SK-N-SH (cell line): ENCODE data around the gene TUT7. TPM values are rescaled to one million over a fixed set of nuclear protein-coding genes. Genes with fewer than 3 reads are reported as not detected.

Source experiments
- CTCF ChIA-PET: fragments of 300-600, 350-600 bp; formaldehyde crosslinking; extraction: SDS; loops from one replicate; lab custom pipeline; 2021; lab: Yijun Ruan, JAX
- POLR2A ChIA-PET: fragments of 350-600 bp; sonication (Branson Sonifier 250); formaldehyde crosslinking; extraction: SDS; loops from one replicate; lab custom pipeline; 2020; ENCODE audit warnings: antibody characterized with exemption, inconsistent platforms; lab: Yijun Ruan, JAX
- DNase-seq: peaks from one replicate; pipeline ENCODE4 v3.0.0; 2012
- H2AFZ ChIP-seq: fragments of 200-600 bp; sonication (generic); 2 replicates; pipeline ENCODE4 v1.8.1; 2016; ENCODE audit warnings: antibody characterized with exemption, mild to moderate bottlenecking, low read depth
- H3F3A ChIP-seq: fragments of 200-600 bp; sonication (generic); replicated peaks from 2 replicates; pipeline ENCODE3; 2016; ENCODE audit warnings: antibody characterized with exemption, mild to moderate bottlenecking; ENCODE audit not compliant: insufficient read depth
- H3K27ac ChIP-seq, 2 experiments: fragments of 200-500 bp in 1 of 2; fragments of 200-600 bp in 1 of 2; sonication (Bioruptor generic) in 1 of 2; sonication (generic), shearing (Covaris generic) in 1 of 2; 2 replicates each; pipeline versions ENCODE4 v1.5.1 to v1.6.1; 2014 to 2016; ENCODE audit warnings: low read depth in 2 of 2, inconsistent platforms in 1 of 2, low read length in 1 of 2, mild to moderate bottlenecking in 1 of 2, mixed read lengths in 1 of 2
- H3K27me3 ChIP-seq: fragments of 200-600 bp; sonication (generic), shearing (Covaris generic); 2 replicates; pipeline ENCODE4 v1.6.1; 2016; ENCODE audit warnings: mixed run types; ENCODE audit not compliant: insufficient read depth
- H3K36me3 ChIP-seq, 2 experiments: fragments of 200-500 bp in 1 of 2; fragments of 200-600 bp in 1 of 2; sonication (Bioruptor generic) in 1 of 2; sonication (generic) in 1 of 2; replicated peaks in 1 of 2; 2 replicates each; pipeline versions ENCODE3 to v1.5.1; 2014 to 2016; ENCODE audit warnings: low read length in 1 of 2, mild to moderate bottlenecking in 1 of 2; ENCODE audit not compliant: insufficient read depth in 2 of 2, control insufficient read depth in 1 of 2
- H3K4me1 ChIP-seq, 2 experiments: fragments of 200-500 bp in 1 of 2; fragments of 200-600 bp in 1 of 2; sonication (Bioruptor generic) in 1 of 2; sonication (generic), shearing (Covaris generic) in 1 of 2; 2 replicates each; pipeline versions ENCODE4 v1.5.1 to v1.6.1; 2014 to 2016; ENCODE audit warnings: low read depth in 1 of 2, low read length in 1 of 2, mixed run types in 1 of 2; ENCODE audit not compliant: insufficient read depth in 2 of 2, control insufficient read depth in 1 of 2
- H3K4me2 ChIP-seq: fragments of 200-600 bp; sonication (generic), shearing (Covaris generic); 2 replicates; pipeline ENCODE4 v1.6.1; 2017; ENCODE audit warnings: mixed run types
- H3K4me3 ChIP-seq, 2 experiments: fragments of 200-500 bp in 1 of 2; fragments of 200-600 bp in 1 of 2; sonication (Bioruptor generic) in 1 of 2; sonication (generic), shearing (Covaris generic) in 1 of 2; 2 replicates each; pipeline versions ENCODE4 v1.5.1 to v1.8.1; 2014 to 2016; ENCODE audit warnings: low read depth in 2 of 2, inconsistent platforms in 1 of 2, low read length in 1 of 2, mild to moderate bottlenecking in 1 of 2, mixed read lengths in 1 of 2, moderate library complexity in 1 of 2
- H3K79me2 ChIP-seq: fragments of 200-600 bp; sonication (generic); 2 replicates; pipeline ENCODE4 v1.8.1; 2017; ENCODE audit warnings: mild to moderate bottlenecking; ENCODE audit not compliant: insufficient read depth
- H3K9ac ChIP-seq: fragments of 200-600 bp; sonication (generic); 2 replicates; pipeline ENCODE4 v1.6.1; 2017; ENCODE audit warnings: mixed run types
- H3K9me2 ChIP-seq: fragments of 200-600 bp; sonication (generic); 2 replicates; pipeline ENCODE4 v1.6.1; 2017; ENCODE audit warnings: mixed run types
- H3K9me3 ChIP-seq: fragments of 200-600 bp; sonication (generic); 2 replicates; pipeline ENCODE4 v1.6.1; 2017; ENCODE audit warnings: mixed run types, mild to moderate bottlenecking, moderate library complexity
- H4K20me1 ChIP-seq: fragments of 200-600 bp; sonication (generic); 2 replicates; pipeline ENCODE4 v1.6.1; 2017; ENCODE audit warnings: mild to moderate bottlenecking, mixed run types; ENCODE audit not compliant: insufficient read depth
- EP300 ChIP-seq, 2 experiments: IDR thresholded peaks; 2 replicates each; pipeline versions ENCODE4 v1.4.0 to v1.6.1; 2012; ENCODE audit warnings: borderline replicate concordance in 1 of 2, low read depth in 1 of 2, low read length in 1 of 2
- EZH2phosphoT487 ChIP-seq: fragments of 200-600 bp; sonication (generic); IDR thresholded peaks from 2 replicates; pipeline ENCODE4 v1.6.1; 2017; ENCODE audit warnings: low read depth, mixed run types, mild to moderate bottlenecking, antibody characterized with exemption, moderate library complexity, borderline replicate concordance
- FOSL2 ChIP-seq: IDR thresholded peaks from 2 replicates; pipeline ENCODE4 v1.4.0; 2012; ENCODE audit warnings: low read depth, mild to moderate bottlenecking, moderate library complexity, borderline replicate concordance
- FOXJ3 ChIP-seq: sonication (generic); formaldehyde crosslinking; IDR thresholded peaks from 2 replicates; pipeline ENCODE4 v1.5.1; 2020; ENCODE audit warnings: mild to moderate bottlenecking, missing genetic modification reagents
- GABPA ChIP-seq: IDR thresholded peaks from 2 replicates; pipeline ENCODE4 v1.4.0; 2012; ENCODE audit warnings: low read depth, mild to moderate bottlenecking
- JUND ChIP-seq: IDR thresholded peaks from 2 replicates; pipeline ENCODE4 v1.4.0; 2012
- MEF2A ChIP-seq: IDR thresholded peaks from 2 replicates; pipeline ENCODE4 v1.4.0; 2012; ENCODE audit warnings: low read depth, borderline replicate concordance
- MXI1 ChIP-seq: IDR thresholded peaks from 2 replicates; pipeline ENCODE4 v1.6.1; 2012; ENCODE audit warnings: mild to moderate bottlenecking, low read depth, low read length, improper control_type of control experiment
- NRF1 ChIP-seq: IDR thresholded peaks from 2 replicates; pipeline ENCODE4 v1.6.1; 2012; ENCODE audit warnings: low read depth, mild to moderate bottlenecking, low read length
- POLR2AphosphoS5 ChIP-seq: IDR thresholded peaks from 2 replicates; pipeline ENCODE4 v1.6.1; 2012; ENCODE audit warnings: low read depth, low read length
- RAD21 ChIP-seq: IDR thresholded peaks from 2 replicates; pipeline ENCODE4 v1.6.1; 2012; ENCODE audit warnings: mild to moderate bottlenecking, low read length
- RCOR1 ChIP-seq: fragments of 150-350 bp; IDR thresholded peaks from 2 replicates; pipeline ENCODE4 v1.6.1; 2017; ENCODE audit warnings: antibody characterized with exemption, low read length
- RFX5 ChIP-seq: IDR thresholded peaks from 2 replicates; pipeline ENCODE4 v1.6.1; 2012; ENCODE audit warnings: mild to moderate bottlenecking, improper control_type of control experiment, low read length
- RXRA ChIP-seq: IDR thresholded peaks from 2 replicates; pipeline ENCODE4 v1.4.0; 2012; ENCODE audit warnings: low read depth, mild to moderate bottlenecking, borderline replicate concordance
- SIN3A ChIP-seq: IDR thresholded peaks from 2 replicates; pipeline ENCODE4 v1.6.1; 2012; ENCODE audit warnings: low read depth, mild to moderate bottlenecking, low read length, moderate library complexity, borderline replicate concordance
- TCF12 ChIP-seq: IDR thresholded peaks from 2 replicates; pipeline ENCODE4 v1.4.0; 2012
- TEAD4 ChIP-seq: IDR thresholded peaks from 2 replicates; pipeline ENCODE4 v1.4.0; 2012; ENCODE audit warnings: mild to moderate bottlenecking, borderline replicate concordance; ENCODE audit not compliant: insufficient read depth
- USF2 ChIP-seq: fragments of 150-350 bp; IDR thresholded peaks from 2 replicates; pipeline ENCODE4 v1.6.1; 2017; ENCODE audit warnings: antibody characterized with exemption, low read length, low read depth, borderline replicate concordance
- YY1 ChIP-seq: IDR thresholded peaks from 2 replicates; pipeline ENCODE4 v1.4.0; 2012; ENCODE audit warnings: low read depth, mild to moderate bottlenecking
- WGBS: methylation state at CpG from one replicate; pipeline ENCODE4 v1.1.6; 2017; ENCODE audit warnings: low lambda C conversion rate; 5-methylcytosine and 5-hydroxymethylcytosine counted together
- polyA plus RNA-seq, 3 experiments: library from polyadenylated mRNA; depleted of rRNA; stranded (reverse); fragments of >200 nt; gene quantifications; 2 replicates each; pipeline ENCODE4 v1.2.3, GENCODE V29; 2012
- TF ChIP-seq, protein P1 (sequence below): IDR thresholded peaks from 2 replicates; pipeline ENCODE4; 2012
- TF ChIP-seq, protein P2 (sequence below): fragments of 150-350 bp; IDR thresholded peaks from 2 replicates; pipeline ENCODE4 v1.6.1; 2016; ENCODE audit warnings: mild to moderate bottlenecking, low read depth, low read length

The TUT7 gene
- polyA plus RNA-seq, 1 of the 3 experiments (the other 2 are of a cell fraction): 6.7 TPM

- no peak overlapping the region for H2AFZ ChIP-seq
- no peaks in the 10 kb centered on the region for H3K79me2 ChIP-seq
- H3K4me3 ChIP-seq: no peak overlapping the region
- H3K4me2 ChIP-seq: no peak overlapping the region
- no peaks in the 10 kb centered on the region for H3F3A ChIP-seq
- 92% methylated on average over 4 of the region's 4 CpGs for WGBS
- H3K4me1 ChIP-seq: no peaks in the 10 kb centered on the region; a peak in 1 of 4 replicates
- no peaks in the 10 kb centered on the region for H3K9me3 ChIP-seq
- no peak overlapping the region for H3K9ac ChIP-seq
- no peaks in the 10 kb centered on the region for H3K27me3 ChIP-seq
- H3K36me3 ChIP-seq: peaks cover 85% of the 10 kb centered on the region in 2 experiments
- no peak for TF ChIP-seq FOXJ3 (CRISPR knock-in tag)
- no peak for TF ChIP-seq NRF1
- no peak for TF ChIP-seq GABPA
- TF ChIP-seq MXI1: no peak
- TF ChIP-seq RAD21: no peak
- no peak for TF ChIP-seq EZH2phosphoT487
- TF ChIP-seq, protein P1, sequence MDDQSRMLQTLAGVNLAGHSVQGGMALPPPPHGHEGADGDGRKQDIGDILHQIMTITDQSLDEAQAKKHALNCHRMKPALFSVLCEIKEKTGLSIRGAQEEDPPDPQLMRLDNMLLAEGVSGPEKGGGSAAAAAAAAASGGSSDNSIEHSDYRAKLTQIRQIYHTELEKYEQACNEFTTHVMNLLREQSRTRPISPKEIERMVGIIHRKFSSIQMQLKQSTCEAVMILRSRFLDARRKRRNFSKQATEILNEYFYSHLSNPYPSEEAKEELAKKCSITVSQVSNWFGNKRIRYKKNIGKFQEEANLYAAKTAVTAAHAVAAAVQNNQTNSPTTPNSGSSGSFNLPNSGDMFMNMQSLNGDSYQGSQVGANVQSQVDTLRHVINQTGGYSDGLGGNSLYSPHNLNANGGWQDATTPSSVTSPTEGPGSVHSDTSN: no peak
- TF ChIP-seq USF2: no peak
- TF ChIP-seq EP300 (IDR thresholded peaks at IDR 0.05; ENCODE audit: borderline replicate concordance in 1 of 2, low read depth in 1 of 2, low read length in 1 of 2): no peak
- TF ChIP-seq, protein P2, sequence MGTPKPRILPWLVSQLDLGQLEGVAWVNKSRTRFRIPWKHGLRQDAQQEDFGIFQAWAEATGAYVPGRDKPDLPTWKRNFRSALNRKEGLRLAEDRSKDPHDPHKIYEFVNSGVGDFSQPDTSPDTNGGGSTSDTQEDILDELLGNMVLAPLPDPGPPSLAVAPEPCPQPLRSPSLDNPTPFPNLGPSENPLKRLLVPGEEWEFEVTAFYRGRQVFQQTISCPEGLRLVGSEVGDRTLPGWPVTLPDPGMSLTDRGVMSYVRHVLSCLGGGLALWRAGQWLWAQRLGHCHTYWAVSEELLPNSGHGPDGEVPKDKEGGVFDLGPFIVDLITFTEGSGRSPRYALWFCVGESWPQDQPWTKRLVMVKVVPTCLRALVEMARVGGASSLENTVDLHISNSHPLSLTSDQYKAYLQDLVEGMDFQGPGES: no peak
- TF ChIP-seq RXRA: no peak
- DNase-seq: no peak
- H3K9me2 ChIP-seq: no peaks in the 10 kb centered on the region
- H4K20me1 ChIP-seq: no peaks in the 10 kb centered on the region
- ChIA-PET CTCF (no interaction called here), POLR2A (no interaction called here)
- H3K27ac ChIP-seq: no peak overlapping the region
Observed at GRCh38 chr9:86303316-86303975, 50.8 kb downstream of the TUT7 start.

DNA sequence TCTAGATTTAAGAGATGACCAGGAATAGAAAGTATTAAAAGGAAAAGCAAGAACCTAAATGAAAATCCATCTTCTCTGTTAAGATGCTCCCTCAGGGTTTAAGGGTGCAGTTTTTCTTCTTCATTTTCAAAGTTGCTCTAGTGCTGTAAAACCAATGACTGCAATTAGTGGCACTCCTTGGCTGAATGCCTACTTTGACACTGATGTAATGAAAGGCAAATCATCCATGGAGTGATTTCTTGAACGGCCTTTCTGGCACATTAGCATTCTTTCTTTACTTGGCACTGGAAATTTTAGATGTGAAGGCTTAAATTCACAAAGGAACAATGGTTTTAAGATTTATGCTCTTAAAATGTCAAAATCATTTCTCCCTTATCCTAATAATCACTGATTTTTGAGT, 52.5 kb downstream of the TUT7 start:
- no peaks in the 10 kb centered on the region for H4K20me1 ChIP-seq
- ChIA-PET CTCF (interaction anchor here (0.7 kb wide), 1 partner anchor 327 kb away, joined by 3 read pairs; no protein-coding TSS in a partner anchor), POLR2A (no interaction called here)
- WGBS: 78% methylated on average over 1 of the region's 1 CpG
- no peak overlapping the region for H3K4me3 ChIP-seq
- TF ChIP-seq RXRA (no peak), SIN3A (no peak), NRF1 (no peak), YY1 (no peak), RAD21 (no peak), MEF2A (no peak), FOSL2 (no peak), POLR2AphosphoS5 (no peak), TCF12 (no peak), JUND (no peak), RCOR1 (no peak), RFX5 (no peak), TEAD4 (no peak), USF2 (no peak)
- TF ChIP-seq, protein P1: no peak
- TF ChIP-seq, protein P2: no peak
- no peak overlapping the region for H3K4me2 ChIP-seq
- H3K36me3 ChIP-seq: peaks cover 89 to 91% of the 10 kb centered on the region in 2 experiments
- no peaks in the 10 kb centered on the region for H3K9me3 ChIP-seq
- H3K4me1 ChIP-seq: no peaks in the 10 kb centered on the region; a peak in 1 of 4 replicates
- H3K27me3 ChIP-seq: no peaks in the 10 kb centered on the region
- no peak for DNase-seq
- H3K9me2 ChIP-seq: no peaks in the 10 kb centered on the region
- H3K79me2 ChIP-seq: no peaks in the 10 kb centered on the region
- H2AFZ ChIP-seq: no peak overlapping the region
- H3K27ac ChIP-seq: no peak overlapping the region
- H3K9ac ChIP-seq: no peak overlapping the region
- H3F3A ChIP-seq: no peaks in the 10 kb centered on the region
